ENCODE data around the gene UNC5B. TPM values are rescaled to one million over a fixed set of nuclear protein-coding genes. Genes with fewer than 3 reads are reported as not detected.
A peak's percentile ranks its signal among the peaks of the same experiment; 100 is the strongest.

UNC5B gene
- total RNA-seq, 1 donor from 2014 or later = 3.7 TPM

- Mint-ChIP-seq H3K27me3 (peaks cover 23% of the 10 kb centered on the region), H3K36me3 (ENCODE audit: insufficient read depth) (no peaks in the 10 kb centered on the region), H3K27ac (peak overlapping the region; percentile 19), H3K4me1 (ENCODE audit: low read depth) (peaks cover 11% of the 10 kb centered on the region), H3K4me3 (ENCODE audit: low read depth) (peak overlapping the region; percentile 60), H3K9me3 (ENCODE audit: low read depth) (no peaks in the 10 kb centered on the region)
- DNase-seq (ENCODE audit: low spot score, unreplicated experiment) = no peak
- TF ChIP-seq CTCF (IDR thresholded peaks at IDR 0.05; ENCODE audit: unreplicated experiment) = no peak
Observed at GRCh38 chr10:71314694-71315225, 102.4 kb downstream of the UNC5B start.

GRCh38 chr10:71316056-71316785 is 103.9 kb downstream of the UNC5B start:
- peak overlapping the region; percentile 10 for H3K4me3 Mint-ChIP-seq (ENCODE audit: low read depth)
- TF ChIP-seq CTCF (IDR thresholded peaks at IDR 0.05; ENCODE audit: unreplicated experiment) = no peak
- no peaks in the 10 kb centered on the region for H3K36me3 Mint-ChIP-seq (ENCODE audit: insufficient read depth)
- peaks cover 17% of the 10 kb centered on the region for H3K27me3 Mint-ChIP-seq
- H3K27ac Mint-ChIP-seq = peak overlapping the region; percentile 58
- H3K9me3 Mint-ChIP-seq (ENCODE audit: low read depth) = no peaks in the 10 kb centered on the region
- DNase-seq (ENCODE audit: low spot score, unreplicated experiment) = no peak
- peaks cover 8% of the 10 kb centered on the region for H3K4me1 Mint-ChIP-seq (ENCODE audit: low read depth)

GRCh38 chr10:71316786-71317160 is 104.4 kb downstream of the UNC5B start:
- no peak for TF ChIP-seq CTCF (IDR thresholded peaks at IDR 0.05; ENCODE audit: unreplicated experiment)
- peaks cover 17% of the 10 kb centered on the region for H3K27me3 Mint-ChIP-seq
- H3K4me3 Mint-ChIP-seq (ENCODE audit: low read depth) = peak overlapping the region; percentile 10
- H3K4me1 Mint-ChIP-seq (ENCODE audit: low read depth) = peaks cover 8% of the 10 kb centered on the region
- H3K27ac Mint-ChIP-seq = peak overlapping the region; percentile 58
- H3K9me3 Mint-ChIP-seq (ENCODE audit: low read depth) = no peaks in the 10 kb centered on the region
- no peak for DNase-seq (ENCODE audit: low spot score, unreplicated experiment)
- H3K36me3 Mint-ChIP-seq (ENCODE audit: insufficient read depth) = no peaks in the 10 kb centered on the region

- H3K36me3 Mint-ChIP-seq (ENCODE audit: insufficient read depth) = no peaks in the 10 kb centered on the region
- peaks cover 15% of the 10 kb centered on the region for H3K27me3 Mint-ChIP-seq
- peak overlapping the region; percentile 35 for H3K27ac Mint-ChIP-seq
- no peak for TF ChIP-seq CTCF (IDR thresholded peaks at IDR 0.05; ENCODE audit: unreplicated experiment)
- no peak for DNase-seq (ENCODE audit: low spot score, unreplicated experiment)
- H3K4me3 Mint-ChIP-seq (ENCODE audit: low read depth) = peak overlapping the region; percentile 5
- peaks cover 8% of the 10 kb centered on the region for H3K4me1 Mint-ChIP-seq (ENCODE audit: low read depth)
- H3K9me3 Mint-ChIP-seq (ENCODE audit: low read depth) = no peaks in the 10 kb centered on the region
Observed at GRCh38 chr10:71317739-71318138, 105.4 kb downstream of the UNC5B start.

- peak; percentile 62 for DNase-seq (ENCODE audit: low spot score, unreplicated experiment)
- peak within 1 kb of the TSS; percentile 97 for H3K27ac Mint-ChIP-seq
- peaks cover 6% of the 10 kb centered on the region for H3K36me3 Mint-ChIP-seq (ENCODE audit: insufficient read depth)
Observed at GRCh38 chr10:71319042-71319799, 106.9 kb downstream of the UNC5B start, which contains the start of gene SLC29A3. TSS of gene SLC29A3 (plus strand) at chr10:71319259. CDS start at chr10:71319310, 51 bp downstream.

More at GRCh38 chr10:71319042-71319799, 106.9 kb downstream of the UNC5B start, which contains the start of gene SLC29A3:
- Mint-ChIP-seq H3K4me3 (ENCODE audit: low read depth) (peak within 1 kb of the TSS; percentile 98), H3K27me3 (peaks cover 4% of the 10 kb centered on the region), H3K4me1 (ENCODE audit: low read depth) (peaks cover 8% of the 10 kb centered on the region), H3K9me3 (ENCODE audit: low read depth) (no peaks in the 10 kb centered on the region)
- peak; percentile 69 for TF ChIP-seq CTCF (IDR thresholded peaks at IDR 0.05; ENCODE audit: unreplicated experiment)
